CD14-positive monocyte (primary cell): ENCODE measurements around the gene GPR137C. TPM values are rescaled to one million over a fixed set of nuclear protein-coding genes. Genes with fewer than 3 reads are reported as not detected.

Experiments used
- DNase-seq, 3 donors: peaks; one replicate each; pipeline ENCODE4 v3.0.0-alpha.2; 2011 to 2022
- H2AFZ ChIP-seq: 2 replicates; pipeline ENCODE4 v1.6.0; 2012; ENCODE audit warnings: mild to moderate bottlenecking, low read depth, low read length, inconsistent platforms; ENCODE audit not compliant: insufficient read depth, poor library complexity, severe bottlenecking
- H3K27ac ChIP-seq, 2 donors: 1 replicate in 1 of 2; 2 replicates in 1 of 2; pipeline ENCODE4 v1.5.1; 2012 to 2013; ENCODE audit warnings: low read length in 2 of 2, control low read depth in 1 of 2, inconsistent platforms in 1 of 2, low read depth in 1 of 2, mild to moderate bottlenecking in 1 of 2
- H3K27me3 ChIP-seq, 2 donors: one replicate each; pipeline versions ENCODE4 v1.6.0 to v1.6.1; 2011 to 2013; ENCODE audit warnings: low read length in 2 of 2; ENCODE audit not compliant: control insufficient read depth in 2 of 2, insufficient read depth in 2 of 2
- H3K36me3 ChIP-seq, 2 donors: replicated peaks in 1 of 2; 1 replicate in 1 of 2; 2 replicates in 1 of 2; pipeline versions ENCODE4 v1.5.1 to v1.6.1; 2012 to 2013; ENCODE audit warnings: low read length in 2 of 2, control low read depth in 1 of 2, inconsistent platforms in 1 of 2, mild to moderate bottlenecking in 1 of 2; ENCODE audit not compliant: insufficient read depth in 2 of 2, control insufficient read depth in 1 of 2
- H3K4me1 ChIP-seq, 2 donors: 1 replicate in 1 of 2; 2 replicates in 1 of 2; pipeline versions ENCODE4 v1.5.1 to v1.6.1; 2012 to 2013; ENCODE audit warnings: low read length in 2 of 2, control low read depth in 1 of 2, inconsistent platforms in 1 of 2, mild to moderate bottlenecking in 1 of 2, moderate library complexity in 1 of 2; ENCODE audit not compliant: insufficient read depth in 2 of 2, control insufficient read depth in 1 of 2
- H3K4me2 ChIP-seq: replicated peaks from 2 replicates; pipeline ENCODE3; 2012; ENCODE audit warnings: low read length, moderate library complexity, mild to moderate bottlenecking; ENCODE audit not compliant: poor library complexity, severe bottlenecking; ENCODE audit errors: extremely low read depth
- H3K4me3 ChIP-seq, 3 experiments: fragments of 200-600 bp in 1 of 3; sonication (generic) in 1 of 3; replicated peaks in 1 of 3; 1 replicate in 2 of 3; 2 replicates in 1 of 3; pipeline ENCODE4 v1.5.1; 2011 to 2013; ENCODE audit warnings: low read length in 3 of 3, mild to moderate bottlenecking in 3 of 3, control low read depth in 2 of 3, low read depth in 2 of 3, inconsistent platforms in 1 of 3, moderate library complexity in 1 of 3
- H3K79me2 ChIP-seq: 2 replicates; pipeline ENCODE4 v1.6.0; 2012; ENCODE audit warnings: mild to moderate bottlenecking, control low read depth, inconsistent platforms, low read length, moderate library complexity; ENCODE audit not compliant: insufficient read depth
- H3K9ac ChIP-seq: 2 replicates; pipeline ENCODE4 v1.6.0; 2017; ENCODE audit warnings: low read length, mild to moderate bottlenecking; ENCODE audit not compliant: insufficient read depth, poor library complexity, severe bottlenecking
- H3K9me3 ChIP-seq, 2 donors: replicated peaks in 1 of 2; 1 replicate in 1 of 2; 2 replicates in 1 of 2; pipeline versions ENCODE4 v1.5.1 to v1.6.1; 2012 to 2013; ENCODE audit warnings: low read length in 2 of 2, control low read depth in 1 of 2; ENCODE audit not compliant: control insufficient read depth in 1 of 2, insufficient read depth in 1 of 2
- H4K20me1 ChIP-seq: 2 replicates; pipeline ENCODE4 v1.6.0; 2012; ENCODE audit warnings: mild to moderate bottlenecking, low read length, control low read depth, moderate library complexity; ENCODE audit not compliant: insufficient read depth
- H3K27ac Mint-ChIP-seq, 7 donors: one replicate each; pipeline ENCODE4 v1.8.0; 2020; ENCODE audit warnings: mild to moderate bottlenecking in 7 of 7, mixed read lengths in 7 of 7, moderate library complexity in 6 of 7, inconsistent platforms in 2 of 7
- H3K27me3 Mint-ChIP-seq, 3 donors: one replicate each; pipeline ENCODE4 v1.8.0; 2021 to 2022; ENCODE audit warnings: low read depth in 3 of 3, mild to moderate bottlenecking in 3 of 3, mixed read lengths in 3 of 3, moderate library complexity in 3 of 3, inconsistent platforms in 1 of 3
- H3K36me3 Mint-ChIP-seq, 2 donors: one replicate each; pipeline ENCODE4 v1.8.0; 2020; ENCODE audit warnings: mixed read lengths in 2 of 2, inconsistent platforms in 1 of 2, mild to moderate bottlenecking in 1 of 2
- H3K4me1 Mint-ChIP-seq: one replicate; pipeline ENCODE4 v1.8.0; 2020; ENCODE audit warnings: mild to moderate bottlenecking, mixed read lengths
- H3K4me3 Mint-ChIP-seq, 2 donors: one replicate each; pipeline ENCODE4 v1.8.0; 2020; ENCODE audit warnings: mild to moderate bottlenecking in 2 of 2, mixed read lengths in 2 of 2, moderate library complexity in 1 of 2
- H3K9me3 Mint-ChIP-seq, 7 donors: one replicate each; pipeline ENCODE4 v1.8.0; 2020 to 2022; ENCODE audit warnings: mixed read lengths in 7 of 7, mild to moderate bottlenecking in 6 of 7, moderate library complexity in 6 of 7, inconsistent platforms in 2 of 7
- WGBS: methylation state at CpG from one replicate; pipeline ENCODE4 v1.1.5; 2013; ENCODE audit warnings: missing lambda C conversion rate; ENCODE audit not compliant: insufficient coverage; 5-methylcytosine and 5-hydroxymethylcytosine counted together
- intact Hi-C, 2 donors: fragments of 100-400 bp; cut with micrococcal nuclease; formaldehyde crosslinking; loops; one replicate each; pipeline versions ENCODE4 v1.15.0 to v1.15.1; 2023
- polyA plus RNA-seq, 3 donors: library from polyadenylated mRNA; depleted of rRNA in 1 of 3; unstranded in 2 of 3; stranded (reverse) in 1 of 3; fragments of 300-500 nt in 2 of 3; fragments of >200 nt in 1 of 3; fragmentation: Illumina TruSeq in 2 of 3; gene quantifications; 1 replicate in 2 of 3; 2 replicates in 1 of 3; pipeline ENCODE4 v1.2.3, GENCODE V29; 2012 to 2021
- TF ChIP-seq, protein P1 (sequence below): fragments of 200-600 bp; IDR thresholded peaks from one replicate; pipeline ENCODE4 v1.8.0; 2022; ENCODE audit warnings: antibody characterized with exemption, mild to moderate bottlenecking

Gene GPR137C
- polyA plus RNA-seq, 3 donors = 0.04 TPM; not detected in 2

DNA sequence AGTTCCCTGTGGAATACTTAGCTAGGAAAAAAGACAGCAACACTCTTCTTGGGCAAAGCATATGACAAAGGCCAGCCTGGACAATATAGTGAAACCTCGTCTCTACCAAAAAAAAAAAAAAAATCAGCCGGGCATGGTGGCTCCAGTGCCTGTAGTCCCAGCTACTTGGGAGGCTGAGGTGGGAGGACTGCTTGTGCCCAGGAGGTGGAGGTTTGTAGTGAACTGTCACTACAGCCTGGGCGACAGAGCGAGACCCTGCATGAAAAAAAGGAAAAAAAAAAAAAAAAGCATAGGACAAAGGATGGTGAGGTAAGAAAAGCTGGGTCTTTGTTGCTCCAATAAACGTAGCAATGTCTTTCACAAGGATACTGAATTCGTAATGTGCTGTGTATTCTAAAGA lies 1.4 kb upstream of the GPR137C start:
- H3K4me2 ChIP-seq = peak overlapping the region; percentile 98
- H3K4me1 ChIP-seq = peaks cover 20 to 30% of the 10 kb centered on the region in 2 donors
- peaks cover 0 to 3% of the 10 kb centered on the region in 2 donors for H3K36me3 Mint-ChIP-seq
- no peaks in the 10 kb centered on the region for H3K79me2 ChIP-seq
- H3K9me3 ChIP-seq = no peaks in the 10 kb centered on the region
- H3K27ac Mint-ChIP-seq = peak overlapping the region in 2 of 7 donors; percentile 79
- H3K4me3 ChIP-seq = peak overlapping the region in 1 of 3 experiments; percentile 78
- intact Hi-C loops = loop anchor here (5.0 to 10.0 kb wide), 5 partner anchors 154 to 1891 kb away; partner anchors contain the start of genes CNIH1 (in 1 of the 2), GNPNAT1 (in 1 of the 2), PSMC6 (in 1 of the 2) and PTGER2 (in 1 of the 2)
- H3K4me1 Mint-ChIP-seq = peaks cover 26% of the 10 kb centered on the region
- 74% methylated on average over 2 of the region's 6 CpGs for WGBS
- H3K27ac ChIP-seq = no peak overlapping the region
- H2AFZ ChIP-seq = no peak overlapping the region
- H3K27me3 ChIP-seq = peaks cover 2 to 3% of the 10 kb centered on the region in 2 donors
- peaks cover 0 to 6% (median 2%) of the 10 kb centered on the region in 3 donors for H3K27me3 Mint-ChIP-seq
- TF ChIP-seq, protein P1, sequence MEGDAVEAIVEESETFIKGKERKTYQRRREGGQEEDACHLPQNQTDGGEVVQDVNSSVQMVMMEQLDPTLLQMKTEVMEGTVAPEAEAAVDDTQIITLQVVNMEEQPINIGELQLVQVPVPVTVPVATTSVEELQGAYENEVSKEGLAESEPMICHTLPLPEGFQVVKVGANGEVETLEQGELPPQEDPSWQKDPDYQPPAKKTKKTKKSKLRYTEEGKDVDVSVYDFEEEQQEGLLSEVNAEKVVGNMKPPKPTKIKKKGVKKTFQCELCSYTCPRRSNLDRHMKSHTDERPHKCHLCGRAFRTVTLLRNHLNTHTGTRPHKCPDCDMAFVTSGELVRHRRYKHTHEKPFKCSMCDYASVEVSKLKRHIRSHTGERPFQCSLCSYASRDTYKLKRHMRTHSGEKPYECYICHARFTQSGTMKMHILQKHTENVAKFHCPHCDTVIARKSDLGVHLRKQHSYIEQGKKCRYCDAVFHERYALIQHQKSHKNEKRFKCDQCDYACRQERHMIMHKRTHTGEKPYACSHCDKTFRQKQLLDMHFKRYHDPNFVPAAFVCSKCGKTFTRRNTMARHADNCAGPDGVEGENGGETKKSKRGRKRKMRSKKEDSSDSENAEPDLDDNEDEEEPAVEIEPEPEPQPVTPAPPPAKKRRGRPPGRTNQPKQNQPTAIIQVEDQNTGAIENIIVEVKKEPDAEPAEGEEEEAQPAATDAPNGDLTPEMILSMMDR = no peak
- peaks cover 0 to 2% (median 0%) of the 10 kb centered on the region in 7 donors for H3K9me3 Mint-ChIP-seq
- no peaks in the 10 kb centered on the region for H3K36me3 ChIP-seq
- DNase-seq = no peak
- H3K9ac ChIP-seq = no peak overlapping the region
- H4K20me1 ChIP-seq = no peaks in the 10 kb centered on the region
- peak overlapping the region; percentile 89 to 90 for H3K4me3 Mint-ChIP-seq

DNA sequence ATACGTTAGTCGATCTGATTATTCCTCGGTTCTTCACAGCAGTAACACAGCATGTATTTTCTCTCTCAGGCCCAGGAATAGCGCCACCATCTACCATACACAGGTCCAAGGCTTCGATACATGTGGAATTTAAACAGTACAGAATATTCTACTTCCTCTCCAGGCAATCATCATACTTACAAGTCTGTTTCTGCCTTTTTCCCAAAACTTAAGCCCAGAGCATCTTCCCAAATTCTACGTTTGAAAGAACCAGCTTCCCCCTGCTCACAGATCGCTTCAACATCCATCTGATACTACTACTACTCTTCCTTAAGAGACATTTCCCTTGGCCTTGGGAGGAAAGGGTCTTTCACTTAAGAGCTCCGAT lies 957 bp upstream of the GPR137C start:
- intact Hi-C loops = loop anchor here (5.0 to 10.0 kb wide), 5 partner anchors 153 to 1891 kb away; partner anchors contain the start of genes CNIH1 (in 1 of the 2), GNPNAT1 (in 1 of the 2), PSMC6 (in 1 of the 2) and PTGER2 (in 1 of the 2)
- TF ChIP-seq, protein P1 = no peak
- H3K4me2 ChIP-seq = peak overlapping the region; percentile 98
- no peaks in the 10 kb centered on the region for H3K36me3 ChIP-seq
- Mint-ChIP-seq H3K27ac (peak overlapping the region; percentile 79 to 96 (median 89)), H3K9me3 (peaks cover 0 to 2% (median 0%) of the 10 kb centered on the region in 7 donors), H3K4me3 (peak overlapping the region; percentile 89 to 90), H3K27me3 (peaks cover 0 to 6% (median 2%) of the 10 kb centered on the region in 3 donors), H3K4me1 (peaks cover 26% of the 10 kb centered on the region), H3K36me3 (peaks cover 0 to 3% of the 10 kb centered on the region in 2 donors)
- DNase-seq = peak in 1 of 3 donors; percentile 12
- 0% methylated on average over 5 of the region's 8 CpGs for WGBS
- H3K9me3 ChIP-seq = no peaks in the 10 kb centered on the region
- peaks cover 20 to 30% of the 10 kb centered on the region in 2 donors for H3K4me1 ChIP-seq
- H3K9ac ChIP-seq = peak overlapping the region; percentile 70
- H2AFZ ChIP-seq = peak overlapping the region; percentile 88
- peaks cover 2 to 3% of the 10 kb centered on the region in 2 donors for H3K27me3 ChIP-seq
- H3K79me2 ChIP-seq = no peaks in the 10 kb centered on the region
- H4K20me1 ChIP-seq = no peaks in the 10 kb centered on the region
- peak overlapping the region; percentile 71 to 91 (median 78) for H3K4me3 ChIP-seq
- H3K27ac ChIP-seq = peak overlapping the region; percentile 76 to 81
